GM12878 (cell line): ENCODE data around the gene ZNF462. TPM values are rescaled to one million over a fixed set of nuclear protein-coding genes. Genes with fewer than 3 reads are reported as not detected.

Experiments
- ATAC-seq: fragments of 200-7000 bp; cut with Tn5 transposase; 3 replicates; pipeline ENCODE4 v1.9.1; 2020; ENCODE audit warnings: mild to moderate bottlenecking, moderate library complexity
- BruUV-seq: library from RNA; stranded (reverse); fragments of 400-500 nt; replicated peaks from 2 replicates; lab custom pipeline; 2021; lab: Mats Ljungman, UMichigan
- CTCF ChIA-PET: fragments of 300-600 bp; sonication (Branson Sonifier 250); formaldehyde crosslinking; extraction: SDS; loops from one replicate; lab custom pipeline; 2021; ENCODE audit warnings: inconsistent platforms; lab: Yijun Ruan, JAX
- POLR2A ChIA-PET: fragments of 350-600 bp; formaldehyde crosslinking; extraction: SDS; loops from one replicate; lab custom pipeline; 2021; ENCODE audit warnings: inconsistent platforms; lab: Charles Lee
- RAD21 ChIA-PET: fragments of 300-600 bp; sonication (Branson Sonifier 250); formaldehyde crosslinking; loops from one replicate; lab custom pipeline; 2023; ENCODE audit warnings: antibody characterized with exemption; ENCODE audit not compliant: unreplicated experiment; lab: Charles Lee
- SMC1A ChIA-PET: fragments of 300-600 bp; sonication (Branson Sonifier 250); formaldehyde crosslinking; loops from one replicate; lab custom pipeline; 2023; ENCODE audit not compliant: unreplicated experiment, uncharacterized antibody; lab: Charles Lee
- DNase-seq: peaks from one replicate; pipeline ENCODE4 v3.0.0-alpha.2; 2011; ENCODE audit warnings: low read depth, low spot score
- FAIRE-seq: peaks from 3 replicates; lab custom pipeline; 2011; peaks lifted over from hg19 to GRCh38; lab: Jason Lieb, UNC
- H2AFZ ChIP-seq: 2 replicates; pipeline ENCODE4 v1.6.0; 2011; ENCODE audit warnings: low read depth, low read length, control low read depth; ENCODE audit not compliant: control insufficient read depth
- H3K27ac ChIP-seq: 2 replicates; pipeline ENCODE4 v1.5.1; 2011; ENCODE audit warnings: control low read depth; ENCODE audit not compliant: control insufficient read depth, insufficient read depth
- H3K27me3 ChIP-seq, 2 experiments: replicated peaks in 1 of 2; 2 replicates each; pipeline versions ENCODE4 v1.6.0 to v1.6.1; 2011; ENCODE audit warnings: low read length in 1 of 2; ENCODE audit not compliant: control insufficient read depth in 2 of 2, insufficient read depth in 2 of 2
- H3K36me3 ChIP-seq, 2 experiments: 2 replicates each; pipeline ENCODE4 v1.5.1; 2011; ENCODE audit warnings: low read length in 1 of 2; ENCODE audit not compliant: control insufficient read depth in 2 of 2, insufficient read depth in 2 of 2
- H3K4me1 ChIP-seq: 2 replicates; pipeline ENCODE4 v1.6.1; 2011; ENCODE audit warnings: mild to moderate bottlenecking, low read length, moderate library complexity, mixed read lengths; ENCODE audit not compliant: control insufficient read depth, insufficient read depth
- H3K4me2 ChIP-seq: 2 replicates; pipeline ENCODE4 v1.6.0; 2011; ENCODE audit warnings: control low read depth; ENCODE audit not compliant: control insufficient read depth, insufficient read depth
- H3K4me3 ChIP-seq: fragments of 200-600 bp; sonication (generic); 2 replicates; pipeline ENCODE4 v1.5.1; 2016
- H3K79me2 ChIP-seq: 2 replicates; pipeline ENCODE4 v1.6.0; 2011; ENCODE audit warnings: low read length; ENCODE audit not compliant: control insufficient read depth, insufficient read depth
- H3K9ac ChIP-seq: 2 replicates; pipeline ENCODE4 v1.8.0; 2011; ENCODE audit warnings: low read length, control low read depth, mixed read lengths; ENCODE audit not compliant: control insufficient read depth, insufficient read depth
- H3K9me3 ChIP-seq: replicated peaks from 3 replicates; pipeline ENCODE4 v1.5.1; 2011; ENCODE audit warnings: mild to moderate bottlenecking, low read length; ENCODE audit not compliant: control insufficient read depth, insufficient read depth
- H4K20me1 ChIP-seq: 2 replicates; pipeline ENCODE4 v1.6.0; 2011; ENCODE audit not compliant: control insufficient read depth, insufficient read depth
- BRCA1 ChIP-seq: IDR thresholded peaks from 2 replicates; pipeline ENCODE4 v1.6.1; 2011; ENCODE audit warnings: low read depth, low read length, improper control_type of control experiment
- CBX3 ChIP-seq: fragments of 200-600 bp; sonication (generic); IDR thresholded peaks from 2 replicates; pipeline ENCODE4 v1.6.1; 2016; ENCODE audit warnings: low read depth, borderline replicate concordance
- IRF3 ChIP-seq: fragments of 450-650 bp; IDR thresholded peaks from 2 replicates; pipeline ENCODE4 v1.6.1; 2014; ENCODE audit warnings: mild to moderate bottlenecking
- LARP7 ChIP-seq: fragments of 450-650 bp; IDR thresholded peaks from 2 replicates; pipeline ENCODE4 v1.6.1; 2017; ENCODE audit warnings: mild to moderate bottlenecking
- RUNX3 ChIP-seq: IDR thresholded peaks from 2 replicates; pipeline ENCODE4 v1.6.1; 2012; ENCODE audit warnings: low read length, inconsistent platforms
- SREBF2 ChIP-seq: IDR thresholded peaks from 2 replicates; pipeline ENCODE4 v1.6.1; 2012; ENCODE audit warnings: mild to moderate bottlenecking, low read length
- TCF3 ChIP-seq: IDR thresholded peaks from 2 replicates; pipeline ENCODE4 v1.6.1; 2012; ENCODE audit warnings: low read depth, mild to moderate bottlenecking, low read length, borderline replicate concordance; ENCODE audit not compliant: insufficient read depth
- WRNIP1 ChIP-seq: IDR thresholded peaks from 2 replicates; pipeline ENCODE4 v1.6.1; 2011; ENCODE audit warnings: low read depth, low read length, improper control_type of control experiment, borderline replicate concordance
- WGBS: methylation state at CpG from one replicate; pipeline ENCODE4 v1.1.6; 2016; ENCODE audit warnings: low lambda C conversion rate; ENCODE audit not compliant: insufficient replicate concordance, insufficient coverage; ENCODE audit errors: missing lambda C conversion rate; 5-methylcytosine and 5-hydroxymethylcytosine counted together
- in situ Hi-C: fragments of 300-500 bp; cut with MboI; formaldehyde crosslinking; loops from 9 replicates; pipeline ENCODE4 v1.14.3; 2018; ENCODE audit warnings: mixed read lengths
- intact Hi-C: fragments of 100-400 bp; cut with micrococcal nuclease; formaldehyde crosslinking; loops from one replicate; pipeline ENCODE4 v1.14.2; 2022; ENCODE audit not compliant: unreplicated experiment
- polyA plus RNA-seq, 11 experiments: library from polyadenylated mRNA; depleted of rRNA in 4 of 11; unstranded in 6 of 11; stranded (reverse) in 5 of 11; fragments of >200 nt; fragmentation: Nextera tagmentation in 4 of 11; fragmentation: Illumina TruSeq in 1 of 11; extraction: Ambion mirVana in 4 of 11; extraction: Trizol in 1 of 11; gene quantifications; 1 replicate in 1 of 11; 2 replicates in 10 of 11; pipeline versions ENCODE4 v1.2.1 to v1.2.3, GENCODE V29; 2011 to 2016; ENCODE audit warnings: inconsistent platforms in 2 of 11, missing spikeins in 2 of 11, low read depth in 1 of 11
- total RNA-seq, 4 experiments: library from RNA; depleted of rRNA in 3 of 4; stranded (reverse); fragments of >200 nt in 3 of 4; fragmentation: Illumina TruSeq in 1 of 4; extraction: Trizol in 1 of 4; gene quantifications; 2 replicates each; pipeline versions ENCODE4 v1.2.1 to v1.2.3, GENCODE V29; 2013 to 2021

ZNF462 gene
- total and polyA plus RNA-seq, 10 of the 15 experiments (the other 5 are each of a cell fraction or from before 2014, with no cell fraction given) = 0.27 to 13.7 (median 0.55) TPM

DNA sequence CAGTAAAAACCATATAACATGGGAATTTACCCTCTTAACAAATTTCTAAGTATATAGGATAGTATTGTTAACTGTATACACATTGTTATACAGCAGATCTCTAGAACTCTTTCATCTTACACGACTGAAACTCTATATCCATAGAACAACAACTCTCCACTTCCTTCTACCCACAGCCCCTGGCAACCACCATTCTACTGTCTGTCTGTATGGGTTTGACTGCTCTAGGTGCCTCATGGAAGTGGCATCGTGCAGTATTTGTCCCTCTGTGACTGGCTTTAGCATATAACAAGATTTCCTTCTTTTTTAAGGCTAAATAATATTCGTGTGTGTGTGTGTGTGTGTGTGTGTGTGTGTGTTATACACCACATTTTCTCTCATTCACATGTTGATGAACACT is 100.7 kb downstream of the ZNF462 start:
- no TSS peak for BruUV-seq
- Histone ChIP-seq H2AFZ (no peak overlapping the region), H3K36me3 (no peaks in the 10 kb centered on the region; a peak in 1 of 4 replicates), H3K9ac (no peak overlapping the region), H3K9me3 (no peaks in the 10 kb centered on the region; the same call in 2 of the 3 replicates), H3K27me3 (no peaks in the 10 kb centered on the region), H3K4me3 (no peak overlapping the region), H3K79me2 (no peaks in the 10 kb centered on the region), H3K4me1 (no peaks in the 10 kb centered on the region), H3K27ac (no peak overlapping the region), H4K20me1 (no peaks in the 10 kb centered on the region), H3K4me2 (no peak overlapping the region)
- 4% methylated on average over 3 of the region's 3 CpGs for WGBS
- DNase-seq (no peak), FAIRE-seq (no peak), ATAC-seq (peak; percentile 64)
- intact Hi-C loops (loop anchor here (2.0 kb wide), 1 partner anchor 17 kb away; no protein-coding TSS in a partner anchor), in situ Hi-C loops (no loop called here)
- RAD21 ChIA-PET = interaction anchor here (1.0 to 1.4 kb wide), 2 partner anchors 42 to 178 kb away, joined by 3 read pairs; no protein-coding TSS in a partner anchor
- POLR2A ChIA-PET = no interaction called here
- CTCF ChIA-PET = no interaction called here
- TF ChIP-seq WRNIP1 = no peak
- no peak for TF ChIP-seq IRF3
- TF ChIP-seq BRCA1 = no peak
- TF ChIP-seq TCF3 = no peak
- TF ChIP-seq CBX3 = no peak
- no peak for TF ChIP-seq LARP7
- no peak for TF ChIP-seq RUNX3
- TF ChIP-seq SREBF2 = no peak
- SMC1A ChIA-PET = interaction anchor here (1.0 kb wide), 1 partner anchor 29 kb away, joined by 3 read pairs; no protein-coding TSS in a partner anchor
